Midbrain (tissue), 1 donor: ENCODE results near the gene RPTN.
A peak's percentile ranks its signal among the peaks of the same experiment; 100 is the strongest.

Source experiments
- DNase-seq: peaks from one replicate; lab custom pipeline; 2025; lab: John Stamatoyannopoulos, UW

Gene RPTN, protein sequence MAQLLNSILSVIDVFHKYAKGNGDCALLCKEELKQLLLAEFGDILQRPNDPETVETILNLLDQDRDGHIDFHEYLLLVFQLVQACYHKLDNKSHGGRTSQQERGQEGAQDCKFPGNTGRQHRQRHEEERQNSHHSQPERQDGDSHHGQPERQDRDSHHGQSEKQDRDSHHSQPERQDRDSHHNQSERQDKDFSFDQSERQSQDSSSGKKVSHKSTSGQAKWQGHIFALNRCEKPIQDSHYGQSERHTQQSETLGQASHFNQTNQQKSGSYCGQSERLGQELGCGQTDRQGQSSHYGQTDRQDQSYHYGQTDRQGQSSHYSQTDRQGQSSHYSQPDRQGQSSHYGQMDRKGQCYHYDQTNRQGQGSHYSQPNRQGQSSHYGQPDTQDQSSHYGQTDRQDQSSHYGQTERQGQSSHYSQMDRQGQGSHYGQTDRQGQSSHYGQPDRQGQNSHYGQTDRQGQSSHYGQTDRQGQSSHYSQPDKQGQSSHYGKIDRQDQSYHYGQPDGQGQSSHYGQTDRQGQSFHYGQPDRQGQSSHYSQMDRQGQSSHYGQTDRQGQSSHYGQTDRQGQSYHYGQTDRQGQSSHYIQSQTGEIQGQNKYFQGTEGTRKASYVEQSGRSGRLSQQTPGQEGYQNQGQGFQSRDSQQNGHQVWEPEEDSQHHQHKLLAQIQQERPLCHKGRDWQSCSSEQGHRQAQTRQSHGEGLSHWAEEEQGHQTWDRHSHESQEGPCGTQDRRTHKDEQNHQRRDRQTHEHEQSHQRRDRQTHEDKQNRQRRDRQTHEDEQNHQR

DNA sequence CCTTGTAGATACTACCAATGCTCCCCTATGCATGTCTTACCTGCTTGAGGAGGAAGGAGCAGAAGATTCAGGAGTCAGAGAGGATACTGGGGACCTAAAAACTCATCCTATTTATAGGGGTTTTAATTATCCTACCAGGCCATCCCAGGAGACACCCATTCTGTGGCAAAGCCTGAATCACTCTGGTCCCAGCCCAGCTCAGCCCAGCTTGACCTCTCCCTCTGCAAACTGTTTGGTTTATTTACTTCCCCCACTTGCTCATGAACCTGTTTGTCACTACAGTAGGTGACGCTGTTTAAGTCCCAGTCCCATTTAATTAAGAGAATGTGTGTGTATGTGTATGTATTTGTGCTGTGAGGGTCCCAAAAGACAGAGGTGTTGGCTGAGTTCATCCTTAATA is at the start of gene RPTN:
RPTN (minus strand) TSS at position 85 of the 400 bp plus-strand sequence. CDS start 1,339 bp downstream, outside the sequence.
- no peak for DNase-seq

DNA sequence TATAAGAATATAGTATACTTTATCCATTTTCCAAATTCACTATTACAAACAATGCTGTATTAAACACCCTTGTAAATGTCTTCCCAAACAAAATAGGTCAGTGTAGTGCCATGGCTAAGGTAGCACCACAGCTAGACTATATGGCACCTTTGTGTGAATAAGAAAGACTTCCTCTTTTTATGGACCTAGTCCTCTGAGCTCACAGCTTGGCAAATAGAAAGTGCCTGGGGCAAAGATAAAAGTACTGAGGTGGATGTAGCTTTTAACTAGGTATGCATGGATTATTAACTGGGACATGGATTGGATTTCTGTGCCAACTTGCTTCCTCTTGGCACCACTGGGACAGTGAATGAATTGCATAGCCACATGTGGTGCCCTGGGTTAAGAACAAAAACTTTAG is 40.0 kb upstream of the RPTN start:
- DNase-seq, result no peak

- DNase-seq, result no peak
These were observed 38.4 kb upstream of the RPTN start for GRCh38 chr1:152197361-152197941.

GRCh38 chr1:152191711-152192110 is 32.7 kb upstream of the RPTN start:
- no peak for DNase-seq

GRCh38 chr1:152191260-152191659 is 32.2 kb upstream of the RPTN start:
- no peak for DNase-seq

DNA sequence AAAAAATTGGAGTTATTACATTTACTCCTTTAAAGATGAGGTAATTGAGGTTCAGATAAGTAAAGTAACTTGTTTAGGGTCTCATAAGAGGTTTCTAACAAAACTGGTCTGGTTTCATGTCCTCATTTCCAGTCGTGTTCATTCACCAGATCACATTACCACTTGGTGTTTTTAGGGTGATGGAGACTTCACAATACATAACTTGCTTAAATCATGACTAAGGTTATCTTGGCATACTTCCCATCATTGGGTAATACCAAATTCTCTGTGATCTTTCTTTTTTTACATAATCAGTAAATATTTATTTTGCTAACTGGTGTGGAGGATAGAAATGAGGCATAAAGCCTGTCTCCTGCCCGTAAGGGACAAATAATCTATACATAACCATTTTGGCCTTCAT is 31.6 kb upstream of the RPTN start:
- no peak for DNase-seq

DNA sequence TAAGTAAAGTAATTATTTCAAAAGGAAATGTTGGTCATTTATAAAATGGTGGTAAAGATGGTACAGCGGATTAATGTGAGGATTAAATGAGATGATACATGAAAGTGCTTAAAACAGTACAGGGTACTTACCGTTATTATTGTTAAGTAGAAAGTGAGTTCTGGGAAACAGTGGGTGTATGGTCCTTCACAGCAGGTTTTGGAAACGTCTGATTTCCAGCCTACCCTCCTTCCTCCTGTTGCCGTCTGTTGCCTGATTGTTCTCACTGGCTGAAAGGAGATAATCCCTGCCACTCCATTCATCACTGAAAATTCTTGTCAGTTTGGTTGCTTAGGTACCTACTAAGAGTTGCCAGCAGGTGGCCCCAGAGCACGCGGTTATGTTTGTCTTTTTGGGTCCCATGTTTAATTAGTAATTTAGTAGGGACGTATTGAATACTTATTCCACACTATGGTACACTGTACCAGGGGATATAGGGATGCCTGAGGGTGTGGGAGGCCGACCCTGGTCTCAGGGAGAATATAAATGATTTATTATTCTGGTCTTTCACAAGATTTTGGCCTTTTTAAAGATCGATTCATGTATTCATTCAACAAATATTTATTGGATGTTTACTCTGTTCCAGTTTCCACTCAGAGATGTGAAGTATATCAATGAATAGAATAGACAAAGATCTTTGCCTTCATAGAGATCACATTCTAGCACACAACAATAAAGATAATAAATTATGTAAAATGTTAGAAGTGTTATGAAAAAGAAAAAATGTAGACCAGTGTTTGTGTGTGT is 30.8 kb upstream of the RPTN start:
- peak; percentile 53 for DNase-seq

- DNase-seq, result peak; percentile 28
These were observed 29.9 kb upstream of the RPTN start for GRCh38 chr1:152188673-152189591.

DNA sequence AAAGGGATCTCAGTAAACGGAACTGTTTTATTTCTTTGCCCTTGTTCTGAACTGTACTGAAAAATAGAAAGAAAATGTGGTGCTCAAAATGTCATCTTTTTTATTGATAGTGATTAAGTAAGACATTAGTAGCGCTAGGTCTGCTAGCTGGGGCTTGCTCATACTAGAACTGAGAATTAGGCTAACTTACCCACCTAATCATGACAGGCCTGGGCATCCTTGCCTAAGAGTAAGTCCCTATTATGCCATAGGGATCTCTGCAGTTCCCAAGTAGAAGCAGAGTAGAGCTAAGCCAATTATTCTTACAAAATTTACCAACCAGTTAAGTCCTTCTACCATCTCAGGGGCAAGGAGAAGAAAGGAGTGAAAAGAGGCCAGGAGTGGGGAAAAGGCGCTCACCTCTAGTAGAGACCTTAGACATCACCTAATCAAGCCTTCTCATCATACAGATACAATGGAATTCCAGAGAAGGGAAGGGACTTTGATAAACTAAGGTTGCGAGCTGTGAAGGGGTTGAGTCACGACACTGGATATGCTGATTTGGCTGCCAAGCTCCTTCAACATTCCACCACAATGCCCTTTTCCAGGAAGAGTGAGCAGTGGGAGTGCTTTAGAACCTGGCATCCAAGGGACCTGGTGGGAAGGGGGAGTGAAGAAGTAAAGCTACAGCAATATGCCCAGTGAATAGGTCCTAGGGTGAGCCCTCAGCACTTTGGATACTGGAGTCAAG is 27.7 kb upstream of the RPTN start:
- DNase-seq, result no peak

DNA sequence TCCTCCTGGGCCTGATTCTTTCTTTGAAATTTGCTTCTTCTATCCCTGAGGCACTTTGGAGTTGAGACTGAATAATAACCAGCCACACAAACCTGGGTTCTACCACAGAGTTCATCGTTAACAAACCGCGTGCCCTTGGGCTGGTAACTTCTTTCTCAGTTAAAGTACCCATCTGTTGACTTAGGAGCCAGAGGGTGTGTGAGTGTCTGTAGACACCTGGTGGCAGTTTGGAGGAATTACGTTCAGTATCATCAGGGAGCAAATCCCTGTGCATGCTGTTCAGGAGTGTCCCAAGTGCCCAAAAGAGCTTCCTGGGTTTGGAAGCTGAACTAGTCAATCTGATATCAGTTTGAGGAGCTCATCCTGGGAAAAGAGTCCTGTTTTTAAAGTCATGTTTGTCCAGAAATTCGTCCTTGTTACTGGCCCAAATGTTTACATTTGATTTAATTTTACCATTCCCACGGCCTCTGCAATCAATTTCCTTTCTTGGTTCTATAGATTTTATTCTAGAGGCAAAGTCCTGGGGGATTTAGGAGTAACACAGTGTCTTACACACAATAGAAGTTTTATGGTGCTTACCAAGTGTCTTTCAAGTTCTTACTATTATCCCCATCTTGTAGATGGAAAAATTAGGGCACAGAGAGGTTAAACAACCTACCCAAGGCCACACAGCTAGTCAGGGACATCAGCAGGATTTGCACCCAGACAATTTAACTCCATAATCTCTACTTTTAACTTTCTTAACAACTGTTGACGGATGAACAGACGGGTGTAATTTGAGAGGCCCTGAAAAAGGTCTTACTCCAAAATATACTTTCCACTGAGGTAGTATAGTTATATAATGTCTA is 26.7 kb upstream of the RPTN start:
- peak; percentile 21 for DNase-seq

GRCh38 chr1:152182944-152183361 is 23.9 kb upstream of the RPTN start:
- DNase-seq, result no peak

- peak; percentile 25 for DNase-seq
These were observed 23.4 kb upstream of the RPTN start for GRCh38 chr1:152182431-152182830.

DNA sequence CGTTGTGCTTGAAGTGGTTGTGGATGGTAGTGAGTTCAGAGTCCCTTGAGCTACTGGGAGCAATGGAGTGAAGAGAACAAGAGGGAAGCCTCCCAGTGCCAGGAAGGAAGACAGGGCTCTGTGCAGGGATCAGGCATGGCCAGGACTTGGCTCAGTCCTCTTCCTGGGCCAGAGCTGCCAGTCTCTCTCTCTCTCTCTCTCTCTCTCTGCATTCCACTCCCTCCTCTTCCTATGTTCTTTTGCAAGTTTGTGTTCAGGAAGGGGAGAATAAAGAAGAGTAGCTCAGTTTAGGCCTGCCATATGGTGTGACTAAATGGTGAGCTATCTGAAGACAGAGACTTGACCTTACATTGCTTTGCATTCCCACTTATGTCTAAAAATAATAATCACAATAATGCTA is 20.5 kb upstream of the RPTN start:
- no peak for DNase-seq

GRCh38 chr1:152170287-152170905 is 11.4 kb upstream of the RPTN start:
- DNase-seq, result no peak

- no peak for DNase-seq
These were observed 10.5 kb upstream of the RPTN start for GRCh38 chr1:152169366-152170025.

DNA sequence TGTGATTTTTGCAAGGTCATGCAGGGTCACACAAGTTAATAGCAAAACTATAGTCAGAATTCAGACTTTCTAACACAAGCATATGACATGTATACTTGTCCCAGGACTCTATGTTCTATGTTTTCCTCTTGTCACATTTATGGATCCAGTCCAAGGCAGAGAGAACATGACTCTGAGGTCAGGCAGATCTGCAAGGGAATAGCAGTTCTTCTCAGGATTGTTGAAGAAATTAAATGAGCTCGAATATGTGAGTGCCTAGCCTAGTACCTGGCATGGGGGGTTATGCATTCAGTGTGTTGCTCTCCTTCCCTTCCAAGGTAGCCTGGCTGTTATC is 9.5 kb upstream of the RPTN start:
- no peak for DNase-seq

GRCh38 chr1:152167835-152168534 is 9.0 kb upstream of the RPTN start:
- no peak for DNase-seq

- DNase-seq, result no peak
These were observed 7.9 kb upstream of the RPTN start for GRCh38 chr1:152166966-152167365.
